ENCODE measurements around the gene ROGDI.

The ROGDI gene

GRCh38 chr16:4814542-4815173 is 12.2 kb upstream of the ROGDI start:
- Histone ChIP-seq H2AFZ (ENCODE audit: low read depth, low read length) (no peak overlapping the region), H3K9ac (ENCODE audit: low read length) (no peak overlapping the region), H3K4me3 (ENCODE audit: low read length) (no peak overlapping the region), H3K4me1 (ENCODE audit: low read length) (no peaks in the 10 kb centered on the region), H3K9me3 (ENCODE audit: insufficient read depth, low read length) (no peaks in the 10 kb centered on the region), H3K79me2 (ENCODE audit: low read length) (no peaks in the 10 kb centered on the region), H3K27me3 (ENCODE audit: low read depth, low read length) (no peaks in the 10 kb centered on the region), H3K27ac (ENCODE audit: low read length) (no peak overlapping the region), H3K36me3 (replicated peaks; ENCODE audit: low read depth, low read length) (peaks cover 49% of the 10 kb centered on the region), H3K4me2 (ENCODE audit: low read length) (no peak overlapping the region), H4K20me1 (ENCODE audit: insufficient read depth, low read length) (no peaks in the 10 kb centered on the region)
- TF ChIP-seq CTCF (IDR thresholded peaks at IDR 0.05; ENCODE audit: low read depth, low read length) (no peak), EZH2phosphoT487 (IDR thresholded peaks at IDR 0.05; ENCODE audit: low read depth) (no peak)

- no peak for TF ChIP-seq CTCF (IDR thresholded peaks at IDR 0.05; ENCODE audit: low read depth, low read length)
- no peak for TF ChIP-seq EZH2phosphoT487 (IDR thresholded peaks at IDR 0.05; ENCODE audit: low read depth)
- Histone ChIP-seq H4K20me1 (ENCODE audit: insufficient read depth, low read length) (no peaks in the 10 kb centered on the region), H3K79me2 (ENCODE audit: low read length) (no peaks in the 10 kb centered on the region), H3K9me3 (ENCODE audit: insufficient read depth, low read length) (no peaks in the 10 kb centered on the region), H3K27me3 (ENCODE audit: low read depth, low read length) (no peaks in the 10 kb centered on the region), H3K4me1 (ENCODE audit: low read length) (no peaks in the 10 kb centered on the region), H3K4me2 (ENCODE audit: low read length) (no peak overlapping the region), H3K4me3 (ENCODE audit: low read length) (no peak overlapping the region), H3K36me3 (replicated peaks; ENCODE audit: low read depth, low read length) (peaks cover 47% of the 10 kb centered on the region), H3K9ac (ENCODE audit: low read length) (no peak overlapping the region), H3K27ac (ENCODE audit: low read length) (no peak overlapping the region), H2AFZ (ENCODE audit: low read depth, low read length) (no peak overlapping the region)
These were observed 11.6 kb upstream of the ROGDI start for GRCh38 chr16:4814046-4814445.

GRCh38 chr16:4813251-4814003 is 11.0 kb upstream of the ROGDI start:
- no peak overlapping the region for H3K4me2 ChIP-seq (ENCODE audit: low read length)
- no peak overlapping the region for H3K4me3 ChIP-seq (ENCODE audit: low read length)
- no peaks in the 10 kb centered on the region for H3K79me2 ChIP-seq (ENCODE audit: low read length)
- H4K20me1 ChIP-seq (ENCODE audit: insufficient read depth, low read length): no peaks in the 10 kb centered on the region
- TF ChIP-seq EZH2phosphoT487 (IDR thresholded peaks at IDR 0.05; ENCODE audit: low read depth) (no peak), CTCF (IDR thresholded peaks at IDR 0.05; ENCODE audit: low read depth, low read length) (no peak)
- no peak overlapping the region for H3K27ac ChIP-seq (ENCODE audit: low read length)
- H3K9me3 ChIP-seq (ENCODE audit: insufficient read depth, low read length): no peaks in the 10 kb centered on the region
- H3K4me1 ChIP-seq (ENCODE audit: low read length): no peaks in the 10 kb centered on the region
- no peaks in the 10 kb centered on the region for H3K27me3 ChIP-seq (ENCODE audit: low read depth, low read length)
- H3K9ac ChIP-seq (ENCODE audit: low read length): no peak overlapping the region
- H3K36me3 ChIP-seq (replicated peaks; ENCODE audit: low read depth, low read length): peaks cover 47% of the 10 kb centered on the region
- no peak overlapping the region for H2AFZ ChIP-seq (ENCODE audit: low read depth, low read length)

- Histone ChIP-seq H3K4me1 (ENCODE audit: low read length) (no peaks in the 10 kb centered on the region), H2AFZ (ENCODE audit: low read depth, low read length) (no peak overlapping the region)
- TF ChIP-seq CTCF (IDR thresholded peaks at IDR 0.05; ENCODE audit: low read depth, low read length) (no peak), EZH2phosphoT487 (IDR thresholded peaks at IDR 0.05; ENCODE audit: low read depth) (no peak)
These were observed 9.3 kb upstream of the ROGDI start for GRCh38 chr16:4811773-4812172.

More at GRCh38 chr16:4811773-4812172, 9.3 kb upstream of the ROGDI start:
- Histone ChIP-seq H3K27me3 (ENCODE audit: low read depth, low read length) (no peaks in the 10 kb centered on the region), H3K9me3 (ENCODE audit: insufficient read depth, low read length) (no peaks in the 10 kb centered on the region), H4K20me1 (ENCODE audit: insufficient read depth, low read length) (no peaks in the 10 kb centered on the region), H3K4me2 (ENCODE audit: low read length) (no peak overlapping the region), H3K9ac (ENCODE audit: low read length) (no peak overlapping the region), H3K79me2 (ENCODE audit: low read length) (no peaks in the 10 kb centered on the region), H3K4me3 (ENCODE audit: low read length) (no peak overlapping the region), H3K36me3 (replicated peaks; ENCODE audit: low read depth, low read length) (peaks cover 45% of the 10 kb centered on the region), H3K27ac (ENCODE audit: low read length) (no peak overlapping the region)
